ENCODE data around the gene DLST. TPM values are rescaled to one million over a fixed set of nuclear protein-coding genes. Genes with fewer than 3 reads are reported as not detected.

The DLST gene
- polyA plus RNA-seq, 1 donor (not counting 4 experiments of a cell fraction or from before 2014, with no cell fraction given), result 114 TPM

GRCh38 chr14:74937171-74937570 lies 55.5 kb downstream of the DLST start:
- Histone ChIP-seq H3K4me1 (ENCODE audit: control insufficient read depth, extremely low read depth, insufficient read depth, low read length) (peaks cover 21% of the 10 kb centered on the region), H3K9me1 (ENCODE audit: control insufficient read depth, extremely low read depth, insufficient read depth, low read length) (no peaks in the 10 kb centered on the region), H3K27ac (ENCODE audit: control insufficient read depth, insufficient read depth, low read length) (no peak overlapping the region), H3K4me3 (ENCODE audit: control insufficient read depth in 2 of 3, extremely low read depth in 1 of 3, insufficient read depth in 2 of 3, low read depth in 1 of 3, low read length in 3 of 3) (no peak overlapping the region), H3K9ac (ENCODE audit: control insufficient read depth, extremely low read depth, insufficient read depth, low read length) (no peak overlapping the region), H3K27me3 (ENCODE audit: control insufficient read depth, extremely low read depth, insufficient read depth, low read length) (no peaks in the 10 kb centered on the region), H4K20me1 (ENCODE audit: control insufficient read depth, extremely low read depth, insufficient read depth, low read length) (no peaks in the 10 kb centered on the region), H3K79me2 (ENCODE audit: control insufficient read depth, insufficient read depth, low read length) (no peaks in the 10 kb centered on the region), H3K36me3 (ENCODE audit: control insufficient read depth in 2 of 2, extremely low read depth in 1 of 2, insufficient read depth in 2 of 2, low read length in 2 of 2) (peaks cover 2 to 3% of the 10 kb centered on the region in 2 experiments), H3K9me3 (ENCODE audit: control insufficient read depth, low read depth, low read length) (no peaks in the 10 kb centered on the region), H2AFZ (ENCODE audit: control insufficient read depth, low read length) (no peak overlapping the region), H3K4me2 (ENCODE audit: control insufficient read depth, extremely low read depth, insufficient read depth, low read depth, low read length) (no peak overlapping the region)
- TF ChIP-seq EZH2 (IDR thresholded peaks at IDR 0.05; ENCODE audit: low read length), result no peak
- TF ChIP-seq, protein P1, sequence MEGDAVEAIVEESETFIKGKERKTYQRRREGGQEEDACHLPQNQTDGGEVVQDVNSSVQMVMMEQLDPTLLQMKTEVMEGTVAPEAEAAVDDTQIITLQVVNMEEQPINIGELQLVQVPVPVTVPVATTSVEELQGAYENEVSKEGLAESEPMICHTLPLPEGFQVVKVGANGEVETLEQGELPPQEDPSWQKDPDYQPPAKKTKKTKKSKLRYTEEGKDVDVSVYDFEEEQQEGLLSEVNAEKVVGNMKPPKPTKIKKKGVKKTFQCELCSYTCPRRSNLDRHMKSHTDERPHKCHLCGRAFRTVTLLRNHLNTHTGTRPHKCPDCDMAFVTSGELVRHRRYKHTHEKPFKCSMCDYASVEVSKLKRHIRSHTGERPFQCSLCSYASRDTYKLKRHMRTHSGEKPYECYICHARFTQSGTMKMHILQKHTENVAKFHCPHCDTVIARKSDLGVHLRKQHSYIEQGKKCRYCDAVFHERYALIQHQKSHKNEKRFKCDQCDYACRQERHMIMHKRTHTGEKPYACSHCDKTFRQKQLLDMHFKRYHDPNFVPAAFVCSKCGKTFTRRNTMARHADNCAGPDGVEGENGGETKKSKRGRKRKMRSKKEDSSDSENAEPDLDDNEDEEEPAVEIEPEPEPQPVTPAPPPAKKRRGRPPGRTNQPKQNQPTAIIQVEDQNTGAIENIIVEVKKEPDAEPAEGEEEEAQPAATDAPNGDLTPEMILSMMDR (optimal IDR thresholded peaks at IDR 0.05 in 1 of 3, IDR thresholded peaks at IDR 0.05 in 1 of 3, conservative IDR thresholded peaks at IDR 0.05 in 1 of 3; ENCODE audit: extremely low read depth in 1 of 3, insufficient read depth in 2 of 3, low read length in 3 of 3), result no peak
- dilution Hi-C loops (cut with MboI; ENCODE audit: extremely low pct_ligation_motif_present, low sequenced_read_pairs), result no loop called here
- FAIRE-seq (no peak), DNase-seq (ENCODE audit: low read depth, low spot score) (no peak)

GRCh38 chr14:74938531-74939495 lies 57.1 kb downstream of the DLST start:
- H3K27ac ChIP-seq (ENCODE audit: control insufficient read depth, insufficient read depth, low read length), result no peak overlapping the region
- H3K9me1 ChIP-seq (ENCODE audit: control insufficient read depth, extremely low read depth, insufficient read depth, low read length), result no peaks in the 10 kb centered on the region
- H3K9me3 ChIP-seq (ENCODE audit: control insufficient read depth, low read depth, low read length), result no peaks in the 10 kb centered on the region
- H2AFZ ChIP-seq (ENCODE audit: control insufficient read depth, low read length), result no peak overlapping the region
- dilution Hi-C loops (cut with MboI; ENCODE audit: extremely low pct_ligation_motif_present, low sequenced_read_pairs), result no loop called here
- no peak overlapping the region for H3K9ac ChIP-seq (ENCODE audit: control insufficient read depth, extremely low read depth, insufficient read depth, low read length)
- H3K4me3 ChIP-seq (ENCODE audit: control insufficient read depth in 2 of 3, extremely low read depth in 1 of 3, insufficient read depth in 2 of 3, low read depth in 1 of 3, low read length in 3 of 3), result no peak overlapping the region
- H3K4me1 ChIP-seq (ENCODE audit: control insufficient read depth, extremely low read depth, insufficient read depth, low read length), result peaks cover 23% of the 10 kb centered on the region
- no peaks in the 10 kb centered on the region for H3K27me3 ChIP-seq (ENCODE audit: control insufficient read depth, extremely low read depth, insufficient read depth, low read length)
- H3K79me2 ChIP-seq (ENCODE audit: control insufficient read depth, insufficient read depth, low read length), result no peaks in the 10 kb centered on the region
- no peaks in the 10 kb centered on the region for H4K20me1 ChIP-seq (ENCODE audit: control insufficient read depth, extremely low read depth, insufficient read depth, low read length)
- DNase-seq (ENCODE audit: low read depth, low spot score) (no peak), FAIRE-seq (no peak)
- peaks cover 4 to 7% of the 10 kb centered on the region in 2 experiments for H3K36me3 ChIP-seq (ENCODE audit: control insufficient read depth in 2 of 2, extremely low read depth in 1 of 2, insufficient read depth in 2 of 2, low read length in 2 of 2)
- TF ChIP-seq, protein P1 (optimal IDR thresholded peaks at IDR 0.05 in 1 of 3, IDR thresholded peaks at IDR 0.05 in 1 of 3, conservative IDR thresholded peaks at IDR 0.05 in 1 of 3; ENCODE audit: extremely low read depth in 1 of 3, insufficient read depth in 2 of 3, low read length in 3 of 3), result no peak
- no peak for TF ChIP-seq EZH2 (IDR thresholded peaks at IDR 0.05; ENCODE audit: low read length)
- H3K4me2 ChIP-seq (ENCODE audit: control insufficient read depth, extremely low read depth, insufficient read depth, low read depth, low read length), result no peak overlapping the region
